Measurements from ENCODE around the gene HSFX4.
"Not testable (repeated sequence)": the region's sequence is repeated elsewhere in the genome, so short reads cannot be mapped to it uniquely, and the experiment has no call there.

Gene HSFX4

DNA sequence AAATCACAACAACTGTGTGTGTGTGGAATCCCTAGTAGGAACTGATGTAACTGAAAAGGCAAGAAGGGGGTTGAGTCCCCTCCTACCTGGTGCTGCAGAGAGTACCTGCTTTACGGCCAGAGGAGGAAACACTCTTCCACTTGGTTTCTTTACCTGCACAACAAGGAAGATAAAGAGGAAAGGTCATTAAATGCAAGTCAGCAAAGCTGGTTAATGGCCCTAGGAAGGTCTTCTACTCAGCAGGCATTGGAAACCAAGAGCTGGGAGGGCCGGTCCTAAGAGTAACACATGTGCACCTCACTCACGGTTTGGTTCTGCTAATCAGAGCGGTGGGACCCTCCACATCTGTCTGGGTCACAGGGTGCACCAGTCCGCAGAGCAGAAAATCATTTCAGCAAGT, 8.0 kb downstream of the HSFX4 start:
- not testable (repeated sequence) for DNase-seq
- intact Hi-C loops (cut with DNase I): loop anchor here (10.0 kb wide), 1 partner anchor 403 kb away; no protein-coding TSS in a partner anchor

DNA sequence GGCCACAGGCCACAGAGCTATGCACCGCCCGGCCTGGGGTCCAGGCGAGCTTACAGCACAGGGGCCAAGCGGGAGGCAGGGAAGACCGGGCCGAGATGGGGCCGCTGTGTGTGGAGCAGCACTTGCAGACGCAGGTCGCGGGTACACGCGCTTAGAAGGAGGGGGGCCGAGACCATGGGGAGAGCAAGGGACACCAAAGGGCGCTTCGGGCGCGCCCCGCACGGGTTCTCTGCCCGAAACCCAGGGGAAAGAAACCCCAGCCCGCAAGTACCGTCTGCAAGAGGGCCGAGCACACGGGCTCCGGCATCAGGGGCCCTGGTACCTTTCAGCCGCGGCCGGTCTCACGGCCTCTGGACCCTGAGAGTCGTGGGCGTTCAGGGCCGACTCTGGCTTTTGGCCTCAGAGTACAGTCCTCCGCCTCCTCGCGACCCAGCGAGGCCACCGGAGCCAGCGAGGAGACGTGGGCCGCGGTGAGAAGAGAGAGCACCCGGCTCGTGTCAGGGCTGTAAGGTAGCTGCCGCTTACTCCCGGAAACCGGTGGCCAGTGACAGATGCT, 8.6 kb downstream of the HSFX4 start:
- DNase-seq: peak in 3 of 10 donors; percentile 9 to 83 (median 78)
- intact Hi-C loops (cut with DNase I): loop anchor here (10.0 kb wide), 1 partner anchor 403 kb away; no protein-coding TSS in a partner anchor

DNA sequence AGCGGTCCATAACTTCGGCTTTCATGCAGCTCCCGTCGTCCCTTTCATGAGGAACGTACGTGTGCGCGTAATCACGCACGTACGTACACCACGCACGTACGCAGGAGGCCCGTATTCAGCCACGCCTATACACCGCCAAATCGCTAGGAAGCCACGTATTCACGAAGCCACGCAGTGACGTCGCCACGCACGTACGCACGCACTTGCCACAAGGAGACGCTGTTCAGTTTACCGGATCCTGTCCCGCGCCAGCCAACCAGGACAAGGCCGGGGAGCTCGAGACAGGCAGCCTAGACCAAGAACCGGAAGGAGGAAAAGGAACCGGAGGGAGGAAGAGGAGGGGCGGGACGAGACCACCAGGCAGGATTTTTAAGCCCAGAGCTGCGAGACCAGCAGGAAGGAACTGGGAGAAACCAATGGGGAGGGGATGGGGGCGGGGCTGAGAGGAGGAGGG, 9.1 kb downstream of the HSFX4 start, which contains the start of gene EOLA2:
TSS of gene EOLA2 (minus strand) at position 65 of the 454 bp plus-strand sequence. CDS start 4,617 bp downstream, outside the sequence.
- peak; percentile 85 to 99 (median 92) for DNase-seq
- intact Hi-C loops (cut with DNase I): loop anchor here (10.0 kb wide), 1 partner anchor 404 kb away; no protein-coding TSS in a partner anchor

DNA sequence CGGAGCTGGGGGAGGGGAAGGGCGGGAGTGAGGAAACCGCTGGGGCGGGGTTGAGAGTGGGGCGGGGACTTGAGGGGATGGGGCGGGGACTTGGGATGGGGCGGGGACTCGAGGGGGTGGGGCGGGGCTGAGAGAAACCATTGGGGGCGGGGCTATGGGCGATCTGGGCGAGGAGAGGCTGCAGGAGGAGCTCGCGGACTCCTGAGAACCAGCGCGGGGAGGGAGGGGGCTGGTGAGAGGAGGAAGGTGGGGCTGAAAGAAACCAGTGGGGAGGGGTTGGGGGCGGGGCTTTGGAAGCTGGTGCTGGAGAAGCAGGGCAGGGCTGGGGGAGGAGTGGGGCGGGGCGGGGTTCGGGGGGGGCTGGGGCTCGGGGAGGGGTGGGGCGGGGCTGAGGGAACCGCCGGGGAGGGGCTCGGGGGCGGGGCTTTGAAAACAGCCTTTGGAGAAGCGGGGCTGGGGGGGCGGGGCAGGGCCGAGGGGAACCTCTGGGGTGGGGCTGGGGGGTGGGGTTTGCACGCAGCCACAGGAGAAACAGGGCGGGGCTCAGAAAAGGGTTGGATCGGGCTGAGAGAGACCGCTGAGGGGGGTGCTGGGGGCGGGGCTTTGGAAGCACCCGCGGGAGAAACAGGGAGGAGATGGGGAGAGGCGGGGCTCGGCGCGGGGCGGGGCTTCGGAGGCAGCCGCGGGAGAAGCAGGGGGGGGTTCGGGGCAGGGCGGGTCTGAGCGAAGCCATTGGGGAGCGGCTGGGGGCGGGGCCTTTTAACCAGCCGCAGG, 9.7 kb downstream of the HSFX4 start:
- intact Hi-C loops (cut with DNase I): loop anchor here (10.0 kb wide), 1 partner anchor 404 kb away; no protein-coding TSS in a partner anchor
- peak; percentile 81 to 99 (median 89) for DNase-seq

DNA sequence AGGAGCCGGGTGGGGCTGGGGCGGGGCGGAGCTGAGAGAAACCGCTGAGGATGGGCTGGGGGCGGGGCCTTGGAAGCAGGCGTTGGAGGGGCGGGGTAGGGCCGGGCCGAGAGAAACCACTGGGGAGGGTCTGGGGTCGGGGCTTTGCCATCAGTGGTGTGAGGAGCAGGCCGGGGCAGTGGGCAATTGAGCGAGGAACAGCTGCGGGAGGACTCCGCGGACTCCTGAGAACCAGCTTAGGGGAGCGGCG, 10.2 kb downstream of the HSFX4 start:
- intact Hi-C loops (cut with DNase I): loop anchor here (10.0 kb wide), 1 partner anchor 405 kb away; no protein-coding TSS in a partner anchor
- DNase-seq: no peak

DNA sequence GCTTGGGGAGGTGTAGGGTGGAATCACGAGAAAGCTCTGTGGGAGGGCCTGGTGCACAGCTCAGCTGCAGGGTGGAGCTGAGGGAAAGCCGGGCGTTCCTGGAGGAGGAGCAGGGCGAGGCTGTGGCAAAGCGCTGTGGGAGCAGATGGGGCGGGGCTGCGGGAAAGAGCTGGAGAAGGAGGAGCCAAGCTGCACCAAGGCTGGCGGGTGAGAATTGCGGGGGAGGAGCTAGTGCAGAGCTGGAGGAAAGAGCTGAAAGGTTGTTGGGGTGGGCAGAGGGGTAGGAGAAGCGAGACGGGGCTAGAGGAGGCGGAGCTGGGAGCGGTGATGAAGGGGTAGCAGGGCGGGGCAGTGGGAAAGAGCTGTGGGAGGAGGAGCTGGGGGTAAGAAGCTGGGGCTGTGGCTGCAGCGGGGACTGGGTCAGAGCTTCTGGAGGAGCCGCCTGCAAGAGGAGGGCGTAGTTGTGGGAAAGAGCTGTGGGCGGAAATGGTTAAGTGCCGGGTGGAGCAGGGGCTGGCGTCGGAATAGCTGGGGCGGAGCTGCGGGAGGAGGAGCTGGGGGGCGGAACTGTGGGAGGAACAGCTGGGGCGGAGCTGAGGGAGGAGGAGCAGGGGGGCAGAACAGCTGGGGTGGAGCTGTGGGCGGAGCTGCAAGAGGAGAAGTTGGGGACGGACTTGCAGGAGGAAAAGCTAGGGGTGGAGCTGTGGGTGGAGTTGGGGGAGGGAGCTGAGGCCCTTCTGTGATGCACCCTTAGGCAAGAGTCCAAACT, 10.7 kb downstream of the HSFX4 start:
- peak; percentile 82 to 99 (median 88) for DNase-seq
- intact Hi-C loops (cut with DNase I): loop anchor here (10.0 kb wide), 1 partner anchor 405 kb away; no protein-coding TSS in a partner anchor

DNA sequence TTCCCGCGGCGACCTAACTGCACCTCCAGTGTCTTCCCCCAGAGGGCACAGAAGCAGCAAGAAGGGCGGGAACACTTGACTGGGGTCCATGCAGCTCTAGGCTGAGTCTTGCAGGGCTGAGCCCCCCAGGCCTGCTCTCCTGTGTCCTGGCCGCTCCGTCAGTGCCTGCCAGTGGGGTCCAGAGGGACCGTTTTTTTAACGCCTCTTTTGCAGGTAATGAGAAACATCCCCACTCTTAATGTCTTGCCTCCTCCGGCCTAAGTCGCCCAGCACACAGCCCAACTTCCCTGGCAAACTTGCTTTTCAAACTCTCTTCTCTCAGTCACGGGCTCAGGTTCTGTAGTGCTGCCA, 11.3 kb downstream of the HSFX4 start:
- DNase-seq; intact Hi-C loops (cut with DNase I): not testable (repeated sequence)

DNA sequence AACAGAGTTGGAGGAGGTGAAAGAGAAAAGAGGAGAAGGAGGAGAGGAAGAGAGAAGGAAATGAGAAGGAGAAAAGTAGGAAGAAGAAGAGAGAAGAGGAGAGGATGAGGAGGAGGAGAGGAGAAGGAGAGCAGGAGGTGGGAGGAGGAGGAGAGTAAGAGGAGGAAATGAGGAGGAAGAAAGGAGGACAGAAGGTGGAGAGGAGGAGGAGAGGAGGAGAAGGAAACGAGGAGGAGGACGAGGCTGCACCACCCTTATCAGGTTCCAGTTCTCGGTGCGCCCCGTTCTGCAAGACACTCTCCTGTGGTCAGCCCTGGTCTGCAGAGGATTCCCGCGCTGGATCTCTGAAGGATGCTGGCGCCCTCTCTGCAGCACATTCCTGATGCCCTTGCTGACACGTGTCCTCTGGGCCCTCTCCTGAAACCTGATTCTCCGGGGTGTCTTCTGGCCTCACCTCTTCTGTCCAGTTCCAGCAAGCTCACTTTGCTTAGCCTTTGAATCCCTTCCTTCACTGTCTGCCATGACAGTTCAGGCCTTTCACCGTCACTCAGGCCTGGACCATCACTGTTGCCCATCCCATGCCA, 15.8 kb downstream of the HSFX4 start:
- peak in 1 of 10 donors; percentile 29 for DNase-seq
- intact Hi-C loops (cut with DNase I): not testable (repeated sequence)

DNA sequence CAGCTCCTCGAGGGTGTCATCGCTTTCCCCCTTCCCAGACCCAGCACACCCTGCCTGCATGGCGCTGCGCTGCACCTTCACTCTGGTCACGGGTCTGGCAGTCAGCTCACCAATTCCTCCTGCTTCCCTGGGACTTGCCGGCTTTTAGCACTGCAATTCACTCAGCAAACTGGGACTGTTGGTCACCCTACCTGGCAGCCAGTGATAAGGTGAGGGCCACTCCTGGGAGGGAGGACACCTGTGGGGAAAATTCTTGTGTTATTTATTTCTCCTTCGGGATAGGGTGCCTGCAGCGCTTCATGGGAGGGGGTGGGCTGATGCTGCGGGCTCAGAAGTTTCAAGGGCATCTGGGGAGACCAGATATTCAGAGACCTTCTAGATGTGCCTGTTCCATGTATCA, 16.4 kb downstream of the HSFX4 start:
- DNase-seq; intact Hi-C loops (cut with DNase I): not testable (repeated sequence)

DNA sequence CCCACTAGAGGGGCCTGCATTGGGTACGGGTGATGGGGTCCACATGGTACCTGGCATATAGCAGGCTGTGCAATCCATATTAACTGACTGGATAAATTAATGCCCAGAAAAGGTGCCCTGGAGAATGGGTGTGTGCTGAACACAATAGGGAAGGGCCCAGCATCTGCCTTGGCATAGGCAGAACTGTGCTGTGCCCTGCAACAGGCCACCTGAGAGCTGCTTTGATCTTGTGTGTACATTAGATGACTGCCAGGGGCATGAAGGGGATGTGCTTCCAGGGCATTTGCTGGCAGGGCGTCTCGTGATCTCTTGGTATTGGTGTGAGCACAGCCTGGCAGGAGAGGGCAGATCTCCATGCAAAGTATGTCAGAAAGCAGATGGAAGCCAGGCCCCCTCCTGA, 17.6 kb downstream of the HSFX4 start:
- DNase-seq; intact Hi-C loops (cut with DNase I): not testable (repeated sequence)

DNA sequence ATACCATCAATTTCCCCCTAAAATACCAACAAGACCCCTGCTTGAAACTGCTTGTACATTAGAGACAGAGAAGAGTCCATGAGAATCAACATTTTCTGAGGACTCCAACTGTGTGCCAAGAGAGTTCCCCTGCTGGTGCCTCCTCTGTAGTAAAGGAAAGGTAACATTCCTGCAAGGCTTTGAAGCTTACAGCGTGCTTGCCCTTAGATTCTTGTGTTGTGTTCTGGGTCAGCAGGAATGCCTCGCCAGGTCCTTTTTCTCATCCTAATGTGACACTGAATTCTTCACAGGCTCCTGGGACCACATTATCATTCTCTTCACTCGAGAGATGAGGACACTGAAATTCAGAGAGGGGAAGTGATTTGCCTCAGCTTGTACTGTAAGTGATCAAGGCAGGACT, 18.6 kb downstream of the HSFX4 start:
- DNase-seq: no peak
- intact Hi-C loops (cut with DNase I): no loop called here

DNA sequence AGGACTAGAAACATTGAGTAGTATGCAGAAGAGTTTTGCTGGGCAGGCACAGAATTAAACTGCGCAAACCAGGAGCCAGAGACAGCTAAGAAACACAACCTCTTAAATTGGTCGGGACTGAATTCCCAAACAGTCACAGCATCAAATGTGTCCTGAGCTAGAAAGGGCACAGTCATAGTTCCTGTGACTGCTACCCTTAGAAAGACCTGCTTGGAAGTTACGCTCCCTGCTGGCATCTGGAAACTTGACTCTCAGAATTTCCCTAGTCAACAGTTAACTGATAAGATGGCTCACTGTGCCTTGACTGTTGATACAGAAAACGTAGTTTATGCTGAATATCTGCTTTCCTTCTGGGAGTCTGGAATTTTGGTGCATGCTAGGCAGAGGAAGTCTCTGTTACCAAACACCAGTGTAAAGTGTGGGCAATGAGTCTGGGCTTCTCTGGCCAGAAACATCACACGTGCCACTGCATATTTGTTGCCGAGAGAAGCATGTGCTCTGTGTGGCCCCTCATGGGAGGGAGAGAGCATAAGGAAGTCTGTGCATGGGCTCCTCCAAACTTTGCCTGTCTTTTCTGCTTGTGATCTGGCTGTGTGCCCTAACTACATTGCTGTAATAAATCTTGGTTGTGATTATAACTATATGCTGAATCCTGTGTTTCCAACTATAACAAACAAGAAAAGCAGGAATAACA, 20.5 kb downstream of the HSFX4 start:
- intact Hi-C loops (cut with DNase I): no loop called here
- no peak for DNase-seq

DNA sequence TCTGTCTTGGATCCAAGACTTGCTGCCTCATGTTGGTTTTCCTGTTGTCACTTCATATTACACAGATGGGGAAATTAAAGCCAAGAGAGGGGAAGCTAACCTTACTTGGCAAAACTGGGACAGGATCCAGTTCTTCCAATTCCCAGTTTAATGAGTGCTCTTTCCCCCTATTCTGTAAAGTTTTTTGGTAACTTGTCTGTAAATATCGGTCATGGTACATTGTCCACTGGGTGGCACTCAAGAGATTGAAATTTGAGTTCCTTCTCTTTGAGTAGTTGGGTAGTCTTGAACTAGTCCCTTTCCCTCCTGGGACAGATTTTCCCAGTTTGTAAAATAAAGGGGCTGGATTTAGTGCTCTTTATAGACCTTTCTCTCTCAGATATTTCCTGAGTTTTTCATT, 21.3 kb downstream of the HSFX4 start:
- no peak for DNase-seq
- intact Hi-C loops (cut with DNase I): no loop called here

DNA sequence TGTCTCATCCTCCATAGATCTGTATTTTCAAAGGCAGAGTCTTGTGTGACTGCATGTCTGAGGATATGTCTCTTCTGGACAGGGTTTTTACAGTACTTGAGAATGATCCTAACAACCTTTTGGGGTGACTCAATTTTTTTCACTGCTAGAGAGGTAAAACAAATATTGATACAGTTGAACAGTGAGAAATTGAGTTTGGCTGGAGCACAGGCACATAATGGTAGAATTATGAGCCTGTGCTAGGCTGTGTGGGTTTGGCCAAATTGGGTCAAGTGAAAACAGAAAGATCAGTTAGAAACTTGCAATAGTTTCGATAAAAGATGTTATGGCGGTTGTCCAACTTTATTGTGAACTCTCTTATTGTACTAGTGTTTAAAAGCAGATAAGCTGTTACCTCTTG, 32.2 kb downstream of the HSFX4 start:
- intact Hi-C loops (cut with DNase I): loop anchor here (5.0 to 10.0 kb wide), 3 partner anchors 401 to 756 kb away; partner anchors contain the start of gene MAMLD1
- no peak for DNase-seq

DNA sequence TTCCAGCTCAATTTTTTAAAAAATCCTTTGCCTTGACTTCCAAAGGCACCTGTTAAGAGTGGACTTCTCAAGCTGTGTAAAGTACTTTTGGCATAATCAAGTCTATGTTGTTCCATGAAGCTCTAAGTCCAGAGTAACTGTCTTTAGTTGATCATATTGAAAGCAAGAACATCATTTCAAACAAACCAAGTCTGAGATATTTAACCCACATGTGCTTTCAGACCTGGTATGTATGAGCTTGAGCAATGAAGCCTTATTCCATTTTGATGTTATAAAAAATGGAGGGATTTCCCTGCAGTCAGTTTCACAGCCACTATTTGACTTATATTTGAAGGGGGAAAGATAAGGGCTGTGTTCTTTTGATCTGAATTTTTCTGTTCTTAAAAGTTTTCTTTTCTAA, 32.6 kb downstream of the HSFX4 start:
- intact Hi-C loops (cut with DNase I): loop anchor here (5.0 to 10.0 kb wide), 3 partner anchors 400 to 755 kb away; partner anchors contain the start of gene MAMLD1
- DNase-seq: no peak

DNA sequence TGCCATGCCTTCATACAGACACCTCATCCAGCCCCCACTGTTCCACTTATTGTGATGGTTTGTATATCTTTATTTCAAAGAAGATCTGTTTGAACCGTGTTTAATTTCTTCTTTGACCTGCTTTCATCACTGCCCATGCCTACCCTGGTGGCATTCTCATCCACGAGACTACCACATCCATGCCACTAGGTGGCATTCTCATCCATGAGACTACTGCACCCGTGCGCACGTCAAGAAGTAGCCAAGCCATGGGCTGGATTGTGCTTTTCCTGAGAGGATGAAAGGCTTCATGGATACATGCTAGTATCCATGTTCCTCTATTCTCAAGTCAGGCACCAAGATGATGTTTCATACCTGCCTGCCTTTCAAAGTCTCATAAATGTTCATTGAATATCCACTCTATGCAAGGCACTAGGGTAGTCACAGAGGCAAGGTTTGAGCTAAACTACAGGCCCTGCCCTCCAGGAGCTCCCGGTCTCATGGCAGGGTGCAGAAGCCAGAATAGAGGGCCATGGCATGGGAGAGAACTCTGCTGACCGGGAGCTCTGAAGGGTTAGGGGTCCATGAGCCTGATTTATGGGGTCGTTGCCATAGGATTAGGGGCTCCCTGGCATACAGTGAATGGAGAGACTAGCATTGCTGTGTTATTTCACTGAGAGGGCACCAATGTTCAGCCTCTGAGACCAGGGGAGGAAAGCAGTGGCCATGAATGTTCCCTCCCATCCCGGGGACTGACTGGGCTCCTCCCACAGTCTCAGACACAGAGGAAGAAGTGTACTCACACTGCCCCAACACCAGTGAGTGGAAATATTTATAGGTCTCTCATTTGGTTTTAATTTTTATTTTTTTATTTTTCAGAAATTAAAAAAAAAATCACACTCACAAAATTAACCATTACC, 33.7 kb downstream of the HSFX4 start:
- DNase-seq: peak in 9 of 10 donors; percentile 20 to 94 (median 48)
- intact Hi-C loops (cut with DNase I): loop anchor here (5.0 to 10.0 kb wide), 3 partner anchors 399 to 754 kb away; partner anchors contain the start of gene MAMLD1

DNA sequence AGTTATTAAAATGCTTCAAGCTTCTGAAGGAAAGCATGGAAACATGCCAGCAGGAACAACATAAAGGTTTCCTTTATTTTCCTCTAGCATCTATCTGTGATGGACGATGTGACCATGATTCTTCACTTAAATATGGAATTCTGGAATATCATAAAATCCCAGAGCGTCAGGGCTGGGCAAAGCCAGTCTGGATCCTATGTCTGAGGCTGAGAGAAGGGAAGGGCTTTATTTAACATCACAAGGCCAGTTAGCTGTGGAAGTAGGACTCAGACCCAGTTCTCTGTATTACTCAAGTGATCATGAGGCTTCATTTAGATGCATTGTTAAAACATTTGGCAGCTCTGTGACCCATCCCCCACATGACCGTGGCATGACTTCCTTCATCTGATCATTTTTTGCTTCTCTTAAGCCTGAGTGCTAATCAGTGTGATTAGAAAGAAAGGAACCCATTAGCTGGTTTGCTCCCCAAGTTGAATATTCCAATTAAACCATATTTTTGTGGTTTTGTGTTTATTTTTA, 49.8 kb downstream of the HSFX4 start:
- DNase-seq: no peak
- intact Hi-C loops (cut with DNase I): no loop called here
